HepG2 (cell line): ENCODE results near the gene ELL3. TPM values are rescaled to one million over a fixed set of nuclear protein-coding genes. Genes with fewer than 3 reads are reported as not detected.
"Not testable (repeated sequence)": the region's sequence is repeated elsewhere in the genome, so short reads cannot be mapped to it uniquely, and the experiment has no call there.

Experiments used
- CCDC6 ChIP-seq: sonication (generic); formaldehyde crosslinking; IDR thresholded peaks from 2 replicates; pipeline ENCODE4 v1.8.1; 2022; ENCODE audit warnings: mild to moderate bottlenecking, missing genetic modification reagents, moderate library complexity
- CREB1 ChIP-seq, 2 experiments: fragments of 450-650 bp in 1 of 2; IDR thresholded peaks; 2 replicates each; pipeline ENCODE4 v1.6.1; 2016 to 2017; ENCODE audit warnings: control low read depth in 1 of 2, mild to moderate bottlenecking in 1 of 2, missing compliant biosample characterization in 1 of 2, missing genetic modification characterization in 1 of 2
- KLF12 ChIP-seq: sonication (generic); formaldehyde crosslinking; IDR thresholded peaks from 2 replicates; pipeline ENCODE4 v1.4.0; 2020; ENCODE audit warnings: missing genetic modification reagents, borderline replicate concordance
- NFAT5 ChIP-seq: sonication (generic); formaldehyde crosslinking; IDR thresholded peaks from 2 replicates; pipeline ENCODE4 v1.4.0; 2020; ENCODE audit warnings: missing genetic modification reagents
- POGZ ChIP-seq: sonication (generic); formaldehyde crosslinking; IDR thresholded peaks from 2 replicates; pipeline ENCODE4 v1.4.0; 2020; ENCODE audit warnings: mild to moderate bottlenecking, missing genetic modification reagents
- ZBTB34 ChIP-seq: sonication (generic); formaldehyde crosslinking; IDR thresholded peaks from 2 replicates; pipeline ENCODE4 v1.8.0; 2022; ENCODE audit warnings: mild to moderate bottlenecking, missing genetic modification reagents
- ZMAT3 ChIP-seq: sonication (generic); formaldehyde crosslinking; conservative IDR thresholded peaks from 2 replicates; pipeline ENCODE4 v1.7.0; 2021; ENCODE audit warnings: missing genetic modification reagents
- ZNF362 ChIP-seq: sonication (generic); formaldehyde crosslinking; IDR thresholded peaks from 2 replicates; pipeline ENCODE4 v1.4.0; 2020; ENCODE audit warnings: missing genetic modification reagents, mild to moderate bottlenecking, borderline replicate concordance
- polyA plus RNA-seq, 8 experiments: library from polyadenylated mRNA; depleted of rRNA in 3 of 8; stranded (reverse) in 7 of 8; unstranded in 1 of 8; fragments of >200 nt; fragmentation: Illumina TruSeq in 4 of 8; extraction: Trizol in 4 of 8; gene quantifications; 2 replicates each; pipeline versions ENCODE4 v1.2.1 to v1.2.3, GENCODE V29; 2011 to 2016; ENCODE audit warnings: low read depth in 4 of 8, missing spikeins in 1 of 8, mixed read lengths in 1 of 8; ENCODE audit not compliant: insufficient read depth in 1 of 8
- total RNA-seq, 5 experiments: library from RNA; depleted of rRNA; stranded (reverse); fragments of >200 nt; fragmentation: Illumina TruSeq; extraction: Trizol; gene quantifications; 2 replicates each; pipeline ENCODE4 v1.2.3, GENCODE V29; 2016; ENCODE audit warnings: low read depth in 1 of 5

The ELL3 gene
- total and polyA plus RNA-seq, 2 of the 13 experiments (the other 11 are each of a cell fraction or from before 2014, with no cell fraction given): 6.1 to 8.8 TPM

- TF ChIP-seq NFAT5 (peak; percentile 61), KLF12 (CRISPR knock-in tag) (0 out of 2 replicates have a peak, but pooled peaks have one; percentile 41), ZNF362 (peak; percentile 59; the same call in 1 of the 2 replicates), ZBTB34 (CRISPR knock-in tag) (0 out of 2 replicates have a peak, but pooled peaks have one; percentile 30), ZMAT3 (CRISPR knock-in tag) (0 out of 2 replicates have a peak, but pooled peaks have one; percentile 50), CCDC6 (CRISPR knock-in tag) (peak; percentile 69), CREB1 (IDR thresholded peaks at IDR 0.05) (peak; percentile 52; the same call in 1 of the 2 replicates), POGZ (CRISPR knock-in tag) (peak; percentile 55; the same call in 1 of the 2 replicates)
- TF ChIP-seq CREB1 (CRISPR knock-in tag; IDR thresholded peaks at IDR 0.05): not testable (repeated sequence)
These were observed 30.4 kb downstream of the ELL3 start, which contains the start of gene PDIA3 (continued) for GRCh38 chr15:43746245-43746902.
